K562 (cell line): ENCODE results near the gene SCARF1. TPM values are rescaled to one million over a fixed set of nuclear protein-coding genes. Genes with fewer than 3 reads are reported as not detected.

Source experiments
- EP300 ChIP-seq: IDR thresholded peaks from 2 replicates; pipeline ENCODE4 v1.6.1; 2012; ENCODE audit warnings: low read length, improper control_type of control experiment
- FOXP4 ChIP-seq: sonication (generic); formaldehyde crosslinking; IDR thresholded peaks from 2 replicates; pipeline ENCODE4 v1.8.0; 2022; ENCODE audit warnings: mild to moderate bottlenecking, missing genetic modification reagents, borderline replicate concordance
- HDAC3 ChIP-seq: fragments of 450-650 bp; IDR thresholded peaks from 2 replicates; pipeline ENCODE4 v1.6.1; 2018; ENCODE audit warnings: borderline replicate concordance, mild to moderate bottlenecking, moderate library complexity; ENCODE audit not compliant: partially characterized antibody
- HIVEP1 ChIP-seq: fragments of 250-450 bp; sonication (Bioruptor Pico); IDR thresholded peaks from 2 replicates; pipeline ENCODE4 v1.4.0; 2020; ENCODE audit warnings: mild to moderate bottlenecking
- JUNB ChIP-seq: fragments of 450-650 bp; formaldehyde crosslinking; conservative IDR thresholded peaks from 2 replicates; pipeline ENCODE4 v1.4.0; 2020; ENCODE audit warnings: mild to moderate bottlenecking
- MCM7 ChIP-seq, 2 experiments: fragments of 450-650 bp; IDR thresholded peaks; 2 replicates each; pipeline ENCODE4 v1.6.1; 2016 to 2018
- NR4A1 ChIP-seq, 2 experiments: fragments of 250-450 bp in 1 of 2; fragments of 450-650 bp in 1 of 2; sonication (Bioruptor Pico) in 1 of 2; IDR thresholded peaks; 2 replicates each; pipeline versions ENCODE4 v1.4.0 to v1.6.1; 2016 to 2020; ENCODE audit warnings: mild to moderate bottlenecking in 2 of 2, missing compliant biosample characterization in 1 of 2, missing genetic modification characterization in 1 of 2, moderate library complexity in 1 of 2
- PPARD ChIP-seq: fragments of 250-450 bp; sonication (Bioruptor Pico); IDR thresholded peaks from 2 replicates; pipeline ENCODE4 v1.8.0; 2022; ENCODE audit warnings: inconsistent platforms, mild to moderate bottlenecking, moderate library complexity
- RBM15 ChIP-seq: fragments of 200-400 bp; formaldehyde crosslinking; IDR thresholded peaks from 2 replicates; pipeline ENCODE4 v1.6.1; 2018; ENCODE audit warnings: mild to moderate bottlenecking, low read length, moderate library complexity; ENCODE audit not compliant: insufficient read depth
- RFX5 ChIP-seq: IDR thresholded peaks from 2 replicates; pipeline ENCODE4 v1.6.1; 2011; ENCODE audit warnings: low read depth, mild to moderate bottlenecking, improper control_type of control experiment, low read length
- TEAD4 ChIP-seq, 2 experiments: sonication (generic) in 1 of 2; formaldehyde crosslinking in 1 of 2; IDR thresholded peaks; 2 replicates each; pipeline versions ENCODE4 v1.6.1 to v1.8.0; 2012 to 2022; ENCODE audit warnings: borderline replicate concordance in 1 of 2, inconsistent platforms in 1 of 2, low read length in 1 of 2, mild to moderate bottlenecking in 1 of 2, missing genetic modification reagents in 1 of 2
- TFAM ChIP-seq: fragments of 250-450 bp; sonication (Bioruptor Pico); conservative IDR thresholded peaks from 2 replicates; pipeline ENCODE4 v1.5.0; 2021; ENCODE audit warnings: mild to moderate bottlenecking, moderate library complexity
- WHSC1 ChIP-seq: IDR thresholded peaks from one replicate; pipeline ENCODE4 v1.6.1; 2012; ENCODE audit warnings: low read length, control low read depth, inconsistent platforms
- XRCC3 ChIP-seq: fragments of 450-650 bp; IDR thresholded peaks from 2 replicates; pipeline ENCODE4 v1.6.1; 2017; ENCODE audit warnings: mild to moderate bottlenecking, moderate library complexity
- XRCC4 ChIP-seq: IDR thresholded peaks from one replicate; pipeline ENCODE4 v1.6.1; 2011; ENCODE audit not compliant: insufficient read depth, insufficient read length; ENCODE audit errors: extremely low read depth
- ZBED1 ChIP-seq: IDR thresholded peaks from 2 replicates; pipeline ENCODE4 v1.6.1; 2014
- ZNF274 ChIP-seq: IDR thresholded peaks from 2 replicates; pipeline ENCODE4 v1.6.1; 2011; ENCODE audit warnings: low read depth, mild to moderate bottlenecking, low read length, moderate library complexity, borderline replicate concordance
- ZNF57 ChIP-seq: fragments of 450-650 bp; formaldehyde crosslinking; IDR thresholded peaks from 2 replicates; pipeline ENCODE4 v1.4.0; 2020; ENCODE audit warnings: mild to moderate bottlenecking, moderate library complexity
- ZNF766 ChIP-seq: fragments of 200-800 bp; sonication (Bioruptor generic); conservative IDR thresholded peaks from 2 replicates; pipeline ENCODE4 v1.6.1; 2016; ENCODE audit warnings: missing genetic modification characterization, missing compliant biosample characterization
- polyA plus RNA-seq, 8 experiments: library from polyadenylated mRNA; depleted of rRNA in 4 of 8; stranded (reverse) in 5 of 8; unstranded in 3 of 8; fragments of >200 nt; fragmentation: Nextera tagmentation in 2 of 8; fragmentation: Illumina TruSeq in 1 of 8; extraction: Ambion mirVana in 2 of 8; extraction: Trizol in 1 of 8; gene quantifications; 2 replicates each; pipeline versions ENCODE4 v1.2.1 to v1.2.3, GENCODE V29; 2011 to 2014; ENCODE audit warnings: inconsistent platforms in 1 of 8, missing spikeins in 1 of 8
- total RNA-seq, 7 experiments: library from RNA; depleted of rRNA in 6 of 7; stranded (reverse); fragments of >200 nt in 6 of 7; fragmentation: Illumina TruSeq in 2 of 7; extraction: Trizol in 2 of 7; gene quantifications; 2 replicates each; pipeline versions ENCODE4 v1.2.1 to v1.2.3, GENCODE V29; 2011 to 2021; ENCODE audit warnings: low replicate concordance in 1 of 7
- TF ChIP-seq, protein P1 (sequence below), 3 experiments: fragments of 200-800 bp in 1 of 3; sonication (Bioruptor generic) in 1 of 3; sonication (generic) in 1 of 3; formaldehyde crosslinking in 1 of 3; IDR thresholded peaks; 2 replicates each; pipeline versions ENCODE4 v1.6.1 to v1.8.0; 2016 to 2022; ENCODE audit warnings: mild to moderate bottlenecking in 2 of 3, missing compliant biosample characterization in 2 of 3, missing genetic modification characterization in 2 of 3, missing genetic modification reagents in 1 of 3
- TF ChIP-seq, protein P2 (sequence below): sonication (generic); formaldehyde crosslinking; IDR thresholded peaks from 2 replicates; pipeline ENCODE4 v1.9.0; 2022; ENCODE audit warnings: mild to moderate bottlenecking, missing genetic modification reagents
- TF ChIP-seq, protein P3 (sequence below): fragments of 250-450 bp; sonication (Bioruptor Pico); IDR thresholded peaks from 2 replicates; pipeline ENCODE4 v1.8.0; 2022; ENCODE audit warnings: moderate library complexity, mild to moderate bottlenecking, inconsistent platforms

The SCARF1 gene
- total and polyA plus RNA-seq, 9 of the 15 experiments (the other 6 are each of a cell fraction or from before 2014, with no cell fraction given), result 0.04 to 2.1 (median 0.63) TPM

DNA sequence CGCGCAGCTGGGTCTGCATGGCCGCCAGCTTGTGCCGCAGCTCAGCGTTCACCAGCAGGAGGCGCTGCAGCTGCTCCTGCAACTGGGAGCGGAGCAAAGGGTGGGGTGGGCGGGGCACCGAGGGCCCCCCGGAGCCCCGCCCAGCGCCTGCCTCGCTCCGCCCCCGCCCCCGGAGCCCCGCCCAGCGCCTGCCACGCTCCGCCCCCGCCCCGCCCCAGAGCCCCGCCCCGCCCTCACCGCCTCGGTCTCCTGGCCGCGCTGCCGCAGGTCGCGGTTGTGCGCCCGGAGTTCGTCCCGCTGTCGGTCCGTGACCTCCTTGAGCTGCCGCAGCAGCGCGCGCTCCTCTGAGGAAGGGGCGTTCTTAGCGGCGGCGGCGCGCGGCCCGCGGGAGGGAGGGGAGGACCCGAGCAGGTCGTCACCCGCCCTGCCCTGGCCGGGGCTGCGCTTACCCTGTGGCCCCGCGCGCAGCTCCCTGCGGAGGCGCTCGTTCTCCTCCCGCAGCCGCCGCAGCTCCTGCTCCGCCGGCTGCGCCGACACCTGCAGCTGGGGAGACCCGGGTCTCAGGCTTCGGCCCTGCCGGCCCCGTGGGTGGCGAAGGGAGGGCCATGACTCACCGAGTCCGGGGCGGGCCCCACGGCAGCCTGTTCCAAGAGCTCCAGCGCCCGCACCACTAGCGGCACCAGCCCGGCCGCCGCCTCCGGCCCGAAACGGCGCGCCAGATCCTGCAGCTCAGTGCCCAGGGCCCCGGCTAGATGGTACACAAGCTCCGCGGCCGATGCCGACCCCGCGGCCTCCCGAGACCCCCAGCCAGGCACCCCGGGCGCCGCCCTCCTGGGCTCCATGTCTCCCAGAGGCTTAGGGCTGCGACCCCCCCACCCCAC is 3.7 kb upstream of the SCARF1 start (continued):
- no peak for TF ChIP-seq JUNB (CRISPR knock-in tag)
- no peak for TF ChIP-seq MCM7 (IDR thresholded peaks at IDR 0.05)
- TF ChIP-seq XRCC3, result no peak
- no peak for TF ChIP-seq RFX5
- no peak for TF ChIP-seq ZBED1
- no peak for TF ChIP-seq HDAC3
- TF ChIP-seq TEAD4 (IDR thresholded peaks at IDR 0.05; ENCODE audit: low read length), result no peak
- no peak for TF ChIP-seq TEAD4 (CRISPR knock-in tag; IDR thresholded peaks at IDR 0.05; ENCODE audit: borderline replicate concordance)
- no peak for TF ChIP-seq NR4A1 (CRISPR knock-in tag; IDR thresholded peaks at IDR 0.05)
- no peak for TF ChIP-seq NR4A1 (tag; IDR thresholded peaks at IDR 0.05)
- TF ChIP-seq ZNF274, result no peak
- no peak for TF ChIP-seq ZNF57 (CRISPR knock-in tag)
- no peak for TF ChIP-seq PPARD
- TF ChIP-seq HIVEP1, result no peak
- TF ChIP-seq WHSC1, result no peak
- TF ChIP-seq RBM15, result no peak
- TF ChIP-seq, protein P1, sequence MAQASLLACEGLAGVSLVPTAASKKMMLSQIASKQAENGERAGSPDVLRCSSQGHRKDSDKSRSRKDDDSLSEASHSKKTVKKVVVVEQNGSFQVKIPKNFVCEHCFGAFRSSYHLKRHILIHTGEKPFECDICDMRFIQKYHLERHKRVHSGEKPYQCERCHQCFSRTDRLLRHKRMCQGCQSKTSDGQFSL (CRISPR knock-in tag; IDR thresholded peaks at IDR 0.05), result peak; percentile 66; the same call in 1 of the 2 replicates
- TF ChIP-seq, protein P1 (tag; IDR thresholded peaks at IDR 0.05), result peak in 1 of 2 experiments; percentile 91; a peak in 2 of 4 replicates
- TF ChIP-seq, protein P2, sequence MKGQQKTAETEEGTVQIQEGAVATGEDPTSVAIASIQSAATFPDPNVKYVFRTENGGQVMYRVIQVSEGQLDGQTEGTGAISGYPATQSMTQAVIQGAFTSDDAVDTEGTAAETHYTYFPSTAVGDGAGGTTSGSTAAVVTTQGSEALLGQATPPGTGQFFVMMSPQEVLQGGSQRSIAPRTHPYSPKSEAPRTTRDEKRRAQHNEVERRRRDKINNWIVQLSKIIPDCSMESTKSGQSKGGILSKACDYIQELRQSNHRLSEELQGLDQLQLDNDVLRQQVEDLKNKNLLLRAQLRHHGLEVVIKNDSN (CRISPR knock-in tag), result no peak
- TF ChIP-seq FOXP4, result peak; percentile 39; the same call in 1 of the 2 replicates
- no peak for TF ChIP-seq XRCC4
- no peak for TF ChIP-seq ZNF766 (CRISPR knock-in tag)
- TF ChIP-seq, protein P3, sequence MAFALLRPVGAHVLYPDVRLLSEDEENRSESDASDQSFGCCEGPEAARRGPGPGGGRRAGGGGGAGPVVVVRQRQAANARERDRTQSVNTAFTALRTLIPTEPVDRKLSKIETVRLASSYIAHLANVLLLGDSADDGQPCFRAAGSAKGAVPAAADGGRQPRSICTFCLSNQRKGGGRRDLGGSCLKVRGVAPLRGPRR (CRISPR knock-in tag), result no peak
- no peak for TF ChIP-seq TFAM (CRISPR knock-in tag)
- TF ChIP-seq EP300, result no peak
